HG02943 (cell line): ENCODE measurements around the gene PHTF1.

Experiments used
- ATAC-seq: cut with Tn5 transposase; IDR thresholded peaks from one replicate; pipeline ENCODE4 v1.9.1; 2021; ENCODE audit warnings: mild to moderate bottlenecking, low read depth, moderate library complexity; ENCODE audit not compliant: unreplicated experiment

PHTF1 gene

GRCh38 chr1:113759333-113760101, at the start of gene PHTF1:
TSS of gene PHTF1 (minus strand) at chr1:113759486. CDS start at chr1:113758703, 783 bp downstream.
- peak; percentile 81 for ATAC-seq

GRCh38 chr1:113808450-113809195, 49.3 kb upstream of the PHTF1 start:
- ATAC-seq = no peak

- ATAC-seq = no peak
Observed at GRCh38 chr1:113805639-113806038, 46.4 kb upstream of the PHTF1 start.

- no peak for ATAC-seq
Observed at GRCh38 chr1:113805256-113805531, 45.9 kb upstream of the PHTF1 start.

- no peak for ATAC-seq
Observed at GRCh38 chr1:113804421-113805255, 45.4 kb upstream of the PHTF1 start.

GRCh38 chr1:113802367-113803007, 43.2 kb upstream of the PHTF1 start:
- ATAC-seq = no peak

- ATAC-seq = no peak
Observed at GRCh38 chr1:113800487-113800886, 41.2 kb upstream of the PHTF1 start.

- no peak for ATAC-seq
Observed at GRCh38 chr1:113797472-113797871, 38.2 kb upstream of the PHTF1 start.

- peak; percentile 80 for ATAC-seq
Observed at GRCh38 chr1:113793878-113794834, 34.9 kb upstream of the PHTF1 start.

- ATAC-seq = no peak
Observed at GRCh38 chr1:113792986-113793385, 33.7 kb upstream of the PHTF1 start.

GRCh38 chr1:113792471-113792870, 33.2 kb upstream of the PHTF1 start:
- no peak for ATAC-seq

GRCh38 chr1:113788802-113789201, 29.5 kb upstream of the PHTF1 start:
- no peak for ATAC-seq

GRCh38 chr1:113787663-113788062, 28.4 kb upstream of the PHTF1 start:
- ATAC-seq = no peak

GRCh38 chr1:113786069-113786468, 26.8 kb upstream of the PHTF1 start:
- ATAC-seq = no peak

GRCh38 chr1:113784104-113784779, 25.0 kb upstream of the PHTF1 start:
- ATAC-seq = peak; percentile 57

- peak; percentile 80 for ATAC-seq
Observed at GRCh38 chr1:113783254-113784103, 24.2 kb upstream of the PHTF1 start.

GRCh38 chr1:113782406-113782805, 23.1 kb upstream of the PHTF1 start:
- ATAC-seq = no peak
